Lower lobe of right lung (tissue), 2 donors: ENCODE measurements around the gene WDR48. TPM values are rescaled to one million over a fixed set of nuclear protein-coding genes. Genes with fewer than 3 reads are reported as not detected.
A peak's percentile ranks its signal among the peaks of the same experiment; 100 is the strongest.

Source experiments
- ATAC-seq, 2 donors: fragments of 200-7000 bp; cut with Tn5 transposase; one replicate each; pipeline ENCODE4 v1.9.1; 2020 to 2022; ENCODE audit warnings: mild to moderate bottlenecking in 2 of 2, moderate library complexity in 2 of 2
- DNase-seq: peaks from one replicate; pipeline ENCODE4 v3.0.0-alpha.2; 2020
- H3K27ac ChIP-seq: fragments of 200-600 bp; one replicate; pipeline ENCODE4 v1.8.0; 2022
- H3K27me3 ChIP-seq: fragments of 200-600 bp; one replicate; pipeline ENCODE4 v1.8.0; 2022; ENCODE audit warnings: low read depth
- H3K36me3 ChIP-seq: fragments of 200-600 bp; one replicate; pipeline ENCODE4 v1.8.0; 2022; ENCODE audit warnings: mild to moderate bottlenecking
- H3K4me1 ChIP-seq: fragments of 200-600 bp; one replicate; pipeline ENCODE4 v1.8.0; 2022
- H3K4me3 ChIP-seq: fragments of 200-600 bp; one replicate; pipeline ENCODE4 v1.8.0; 2022; ENCODE audit warnings: mild to moderate bottlenecking
- H3K9me3 ChIP-seq: fragments of 200-600 bp; one replicate; pipeline ENCODE4 v1.8.0; 2022
- CTCF ChIP-seq: fragments of 200-600 bp; IDR thresholded peaks from one replicate; pipeline ENCODE4 v1.8.0; 2022; ENCODE audit warnings: antibody characterized with exemption, mild to moderate bottlenecking
- intact Hi-C: fragments of 100-400 bp; cut with DNase I; formaldehyde crosslinking; loops from one replicate; pipeline ENCODE4 v1.11.0; 2022
- total RNA-seq: library from RNA; stranded (reverse); fragmentation: NEBNext Ultra II Directional; extraction: Animal tissue kit (Norgen Biotek cat#: 25700); gene quantifications from one replicate; pipeline ENCODE4 v1.2.1, GENCODE V29; 2021
- donor health status: DM: no; HTN: yes; CAD: no; lungs with severe emphysema.

The WDR48 gene
- total RNA-seq, 1 donor from 2014 or later, result 44.2 TPM

- H3K9me3 ChIP-seq, result no peaks in the 10 kb centered on the region
- H3K4me1 ChIP-seq, result no peaks in the 10 kb centered on the region
- no peak overlapping the region for H3K27ac ChIP-seq
- DNase-seq (no peak), ATAC-seq (peak in 1 of 2 donors; percentile 25)
- intact Hi-C loops, result no loop called here
- no peaks in the 10 kb centered on the region for H3K27me3 ChIP-seq
- no peak for TF ChIP-seq CTCF
- no peak overlapping the region for H3K4me3 ChIP-seq
- H3K36me3 ChIP-seq, result peaks cover 91% of the 10 kb centered on the region
Observed at GRCh38 chr3:39096775-39097174, 45.0 kb downstream of the WDR48 start.

- no peak for TF ChIP-seq CTCF
- Histone ChIP-seq H3K4me3 (no peak overlapping the region), H3K36me3 (peaks cover 80% of the 10 kb centered on the region), H3K4me1 (peaks cover 4% of the 10 kb centered on the region), H3K9me3 (no peaks in the 10 kb centered on the region), H3K27ac (no peak overlapping the region), H3K27me3 (no peaks in the 10 kb centered on the region)
- intact Hi-C loops, result no loop called here
- ATAC-seq (no peak), DNase-seq (no peak)
Observed at GRCh38 chr3:39097716-39098472, 46.1 kb downstream of the WDR48 start.

- H3K4me3 ChIP-seq, result no peak overlapping the region
- intact Hi-C loops, result no loop called here
- no peaks in the 10 kb centered on the region for H3K9me3 ChIP-seq
- no peak for DNase-seq
- H3K27me3 ChIP-seq, result no peaks in the 10 kb centered on the region
- H3K36me3 ChIP-seq, result peaks cover 73% of the 10 kb centered on the region
- no peak for ATAC-seq
- H3K4me1 ChIP-seq, result peaks cover 10% of the 10 kb centered on the region
- H3K27ac ChIP-seq, result no peak overlapping the region
- TF ChIP-seq CTCF, result no peak
Observed at GRCh38 chr3:39098473-39099000, 46.7 kb downstream of the WDR48 start.

- Histone ChIP-seq H3K4me1 (peaks cover 17% of the 10 kb centered on the region), H3K27me3 (no peaks in the 10 kb centered on the region), H3K27ac (no peak overlapping the region), H3K36me3 (peaks cover 66% of the 10 kb centered on the region), H3K9me3 (no peaks in the 10 kb centered on the region), H3K4me3 (no peak overlapping the region)
- no peak for DNase-seq
- ATAC-seq, result no peak
- no peak for TF ChIP-seq CTCF
- intact Hi-C loops, result no loop called here
Observed at GRCh38 chr3:39099242-39099641, 47.4 kb downstream of the WDR48 start.

- no peak overlapping the region for H3K27ac ChIP-seq
- H3K9me3 ChIP-seq, result no peaks in the 10 kb centered on the region
- no peaks in the 10 kb centered on the region for H3K27me3 ChIP-seq
- no peak overlapping the region for H3K4me3 ChIP-seq
- TF ChIP-seq CTCF, result no peak
- ATAC-seq (no peak), DNase-seq (no peak)
- H3K36me3 ChIP-seq, result peaks cover 59% of the 10 kb centered on the region
- intact Hi-C loops, result no loop called here
- peaks cover 24% of the 10 kb centered on the region for H3K4me1 ChIP-seq
Observed at GRCh38 chr3:39099738-39100499, 48.1 kb downstream of the WDR48 start.
